Spleen (tissue), 7 donors: Measurements from ENCODE around the gene DEPDC5.

ENCODE experiments used
- CTCF ChIP-seq, 11 experiments: fragments of 200-600 bp in 7 of 11; fragments of 450-650 bp in 4 of 11; sonication (generic) in 4 of 11; IDR thresholded peaks in 8 of 11; conservative IDR thresholded peaks in 3 of 11; 1 replicate in 7 of 11; 2 replicates in 4 of 11; pipeline versions ENCODE4 v1.4.0 to v1.8.0; 2016 to 2021; ENCODE audit warnings: antibody characterized with exemption in 11 of 11, inconsistent platforms in 4 of 11, mild to moderate bottlenecking in 1 of 11
- POLR2AphosphoS5 ChIP-seq, 3 donors: sonication (generic); formaldehyde crosslinking; IDR thresholded peaks; one replicate each; pipeline ENCODE4 v1.5.1; 2017; ENCODE audit warnings: antibody characterized with exemption in 3 of 3
- donor health status: DM: no; HTN: no; CAD: no; lungs with moderate emphysema.
- donor health status: DM: no; HTN: no; CAD: no.
- donor health status: DM: no; HTN: no; CAD: no.

GRCh38 chr22:31867386-31868153, 113.8 kb downstream of the DEPDC5 start:
- TF ChIP-seq CTCF (IDR thresholded peaks at IDR 0.05 in 8 of 11, conservative IDR thresholded peaks at IDR 0.05 in 3 of 11): no peak
- TF ChIP-seq POLR2AphosphoS5 (IDR thresholded peaks at IDR 0.05): no peak
